Astrocyte (in vitro differentiated cells and primary cell): ENCODE results near the gene STX1A. TPM values are rescaled to one million over a fixed set of nuclear protein-coding genes. Genes with fewer than 3 reads are reported as not detected.

Source experiments
- DNase-seq: peaks from one replicate; pipeline ENCODE4 v3.0.0-alpha.2; 2010; ENCODE audit warnings: low read depth
- FAIRE-seq: peaks from 2 replicates; lab custom pipeline; 2011; peaks lifted over from hg19 to GRCh38; lab: Jason Lieb, UNC
- H2AFZ ChIP-seq: 2 replicates; pipeline ENCODE4 v1.6.0; 2012; ENCODE audit warnings: low read depth, low read length, inconsistent platforms
- H3K27ac ChIP-seq: 2 replicates; pipeline ENCODE4 v1.5.1; 2011; ENCODE audit warnings: low read depth, low read length, inconsistent platforms
- H3K27me3 ChIP-seq: 2 replicates; pipeline ENCODE4 v1.6.0; 2011; ENCODE audit warnings: low read length, inconsistent platforms; ENCODE audit not compliant: insufficient read depth
- H3K36me3 ChIP-seq: 2 replicates; pipeline ENCODE4 v1.5.1; 2011; ENCODE audit warnings: low read length, inconsistent platforms; ENCODE audit not compliant: insufficient read depth
- H3K4me1 ChIP-seq: 2 replicates; pipeline ENCODE4 v1.5.1; 2011; ENCODE audit warnings: low read length, inconsistent platforms; ENCODE audit not compliant: insufficient read depth
- H3K4me2 ChIP-seq: 2 replicates; pipeline ENCODE4 v1.6.0; 2012; ENCODE audit warnings: low read length, inconsistent platforms
- H3K4me3 ChIP-seq: 2 replicates; pipeline ENCODE4 v1.5.1; 2011; ENCODE audit warnings: low read depth, mild to moderate bottlenecking, low read length, inconsistent platforms; ENCODE audit not compliant: insufficient read depth
- H3K79me2 ChIP-seq: 2 replicates; pipeline ENCODE4 v1.6.0; 2012; ENCODE audit warnings: mild to moderate bottlenecking, low read length, inconsistent platforms; ENCODE audit not compliant: insufficient read depth
- H3K9ac ChIP-seq: 2 replicates; pipeline ENCODE4 v1.6.0; 2012; ENCODE audit warnings: mild to moderate bottlenecking, low read length, inconsistent platforms
- H3K9me3 ChIP-seq: 2 replicates; pipeline ENCODE4 v1.5.1; 2012; ENCODE audit warnings: low read depth, mild to moderate bottlenecking, low read length, inconsistent platforms; ENCODE audit not compliant: insufficient read depth
- H4K20me1 ChIP-seq: 2 replicates; pipeline ENCODE4 v1.6.0; 2012; ENCODE audit warnings: low read length, inconsistent platforms; ENCODE audit not compliant: insufficient read depth
- H3K27ac Mint-ChIP-seq: one replicate; pipeline ENCODE4 v1.8.0; 2021; ENCODE audit warnings: mild to moderate bottlenecking, mixed read lengths; ENCODE audit not compliant: unreplicated experiment
- H3K27me3 Mint-ChIP-seq: one replicate; pipeline ENCODE4 v1.8.0; 2021; ENCODE audit warnings: low read depth, mixed read lengths; ENCODE audit not compliant: unreplicated experiment
- H3K36me3 Mint-ChIP-seq: one replicate; pipeline ENCODE4 v1.8.0; 2021; ENCODE audit warnings: low read depth, mixed read lengths; ENCODE audit not compliant: unreplicated experiment
- H3K4me1 Mint-ChIP-seq: one replicate; pipeline ENCODE4 v1.8.0; 2021; ENCODE audit warnings: low read depth, mixed read lengths; ENCODE audit not compliant: unreplicated experiment
- H3K4me3 Mint-ChIP-seq: one replicate; pipeline ENCODE4 v1.8.0; 2021; ENCODE audit warnings: mild to moderate bottlenecking, moderate library complexity, mixed read lengths; ENCODE audit not compliant: unreplicated experiment
- H3K9me3 Mint-ChIP-seq: one replicate; pipeline ENCODE4 v1.8.0; 2021; ENCODE audit warnings: mild to moderate bottlenecking, mixed read lengths; ENCODE audit not compliant: unreplicated experiment
- CTCF ChIP-seq: IDR thresholded peaks from 2 replicates; pipeline ENCODE4 v1.5.1; 2011; ENCODE audit warnings: low read depth, mild to moderate bottlenecking, inconsistent platforms, low read length, moderate library complexity; ENCODE audit not compliant: insufficient read depth
- EZH2 ChIP-seq: IDR thresholded peaks from 2 replicates; pipeline ENCODE4 v1.6.1; 2012; ENCODE audit warnings: mild to moderate bottlenecking, low read length, inconsistent platforms; ENCODE audit not compliant: insufficient read depth
- total RNA-seq: library from RNA; stranded (reverse); gene quantifications from 2 replicates; pipeline ENCODE4 v1.2.1, GENCODE V29; 2021

STX1A gene
- total RNA-seq, 1 donor from 2014 or later: 19.7 TPM

- Histone ChIP-seq H3K27ac (no peak overlapping the region), H3K4me1 (peaks cover 40% of the 10 kb centered on the region), H3K9me3 (no peaks in the 10 kb centered on the region), H3K4me3 (no peak overlapping the region), H3K9ac (peak overlapping the region; percentile 20), H4K20me1 (peaks cover 91% of the 10 kb centered on the region), H3K79me2 (peaks cover 96% of the 10 kb centered on the region), H3K4me2 (no peak overlapping the region), H2AFZ (no peak overlapping the region), H3K36me3 (peaks cover 16% of the 10 kb centered on the region), H3K27me3 (no peaks in the 10 kb centered on the region)
- peaks cover 5% of the 10 kb centered on the region for H3K36me3 Mint-ChIP-seq
- FAIRE-seq (no peak), DNase-seq (no peak)
- H3K27me3 Mint-ChIP-seq: no peaks in the 10 kb centered on the region
- peak overlapping the region; percentile 72 for H3K27ac Mint-ChIP-seq
- H3K9me3 Mint-ChIP-seq: no peaks in the 10 kb centered on the region
- H3K4me3 Mint-ChIP-seq: no peak overlapping the region
- H3K4me1 Mint-ChIP-seq: peaks cover 16% of the 10 kb centered on the region
- TF ChIP-seq EZH2 (no peak), CTCF (no peak)
These were observed 6.7 kb downstream of the STX1A start for GRCh38 chr7:73712773-73713172.

- Histone ChIP-seq H3K27ac (no peak overlapping the region), H3K4me3 (no peak overlapping the region), H3K4me1 (peaks cover 45% of the 10 kb centered on the region), H3K9ac (no peak overlapping the region), H3K27me3 (no peaks in the 10 kb centered on the region), H3K4me2 (no peak overlapping the region), H3K36me3 (peaks cover 14% of the 10 kb centered on the region), H4K20me1 (peaks cover 85% of the 10 kb centered on the region), H3K79me2 (peaks cover 78% of the 10 kb centered on the region), H3K9me3 (no peaks in the 10 kb centered on the region), H2AFZ (no peak overlapping the region)
- Mint-ChIP-seq H3K4me3 (no peak overlapping the region), H3K4me1 (peaks cover 11% of the 10 kb centered on the region), H3K9me3 (no peaks in the 10 kb centered on the region), H3K27me3 (no peaks in the 10 kb centered on the region), H3K36me3 (peaks cover 12% of the 10 kb centered on the region), H3K27ac (no peak overlapping the region)
- no peak for TF ChIP-seq EZH2
- TF ChIP-seq CTCF: no peak
- FAIRE-seq (no peak), DNase-seq (no peak)
These were observed 10.4 kb downstream of the STX1A start for GRCh38 chr7:73708961-73709549.

- H3K27ac ChIP-seq: peak overlapping the region; percentile 87
- H2AFZ ChIP-seq: no peak overlapping the region
- no peak for TF ChIP-seq EZH2
- no peak for TF ChIP-seq CTCF
- Mint-ChIP-seq H3K36me3 (peaks cover 12% of the 10 kb centered on the region), H3K27ac (no peak overlapping the region), H3K4me3 (no peak overlapping the region), H3K9me3 (no peaks in the 10 kb centered on the region), H3K27me3 (no peaks in the 10 kb centered on the region), H3K4me1 (peaks cover 11% of the 10 kb centered on the region)
- H4K20me1 ChIP-seq: peaks cover 81% of the 10 kb centered on the region
- peak overlapping the region; percentile 76 for H3K9ac ChIP-seq
- peaks cover 66% of the 10 kb centered on the region for H3K79me2 ChIP-seq
- H3K4me3 ChIP-seq: no peak overlapping the region
- no peaks in the 10 kb centered on the region for H3K27me3 ChIP-seq
- H3K4me2 ChIP-seq: peak overlapping the region; percentile 62
- DNase-seq: no peak
- no peaks in the 10 kb centered on the region for H3K9me3 ChIP-seq
- FAIRE-seq: no peak
- H3K4me1 ChIP-seq: peaks cover 47% of the 10 kb centered on the region
- peaks cover 9% of the 10 kb centered on the region for H3K36me3 ChIP-seq
These were observed 12.3 kb downstream of the STX1A start for GRCh38 chr7:73707045-73707631.
